SU-DHL-6 (cell line): ENCODE measurements around the gene SCGB3A1.

Experiments used
- EZH2phosphoT487 ChIP-seq: fragments of 200-600 bp; sonication (generic), shearing (Covaris generic); conservative IDR thresholded peaks from 2 replicates; pipeline ENCODE4 v1.6.1; 2018; ENCODE audit warnings: mild to moderate bottlenecking, antibody characterized with exemption, low read length, moderate library complexity, mixed read lengths
- TF ChIP-seq, protein P1 (sequence below): fragments of 200-600 bp; sonication (generic); IDR thresholded peaks from one replicate; pipeline ENCODE4 v1.5.1; 2017; ENCODE audit warnings: antibody characterized with exemption, mild to moderate bottlenecking, low read length, moderate library complexity; ENCODE audit not compliant: insufficient read depth, poor library complexity, severe bottlenecking

DNA sequence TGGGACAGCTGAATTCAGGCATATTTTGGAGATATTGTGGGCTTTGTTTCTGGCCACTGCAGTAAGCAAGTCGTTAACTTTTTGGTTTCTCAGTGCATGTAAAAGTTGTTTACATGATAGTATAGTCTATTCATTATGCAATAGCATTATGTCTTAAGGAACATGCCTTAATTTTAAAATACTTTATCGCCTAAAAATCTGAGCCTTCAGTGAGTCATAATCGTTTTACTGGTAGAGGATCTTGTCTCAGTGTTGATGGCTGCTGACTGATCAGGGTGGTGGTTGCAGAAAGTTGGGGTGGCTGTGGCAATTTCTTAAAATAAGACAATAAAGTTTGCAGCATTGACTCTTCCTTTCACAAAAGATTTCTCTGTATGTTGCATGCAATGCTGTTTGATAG, 5.1 kb downstream of the SCGB3A1 start:
- TF ChIP-seq, protein P1, sequence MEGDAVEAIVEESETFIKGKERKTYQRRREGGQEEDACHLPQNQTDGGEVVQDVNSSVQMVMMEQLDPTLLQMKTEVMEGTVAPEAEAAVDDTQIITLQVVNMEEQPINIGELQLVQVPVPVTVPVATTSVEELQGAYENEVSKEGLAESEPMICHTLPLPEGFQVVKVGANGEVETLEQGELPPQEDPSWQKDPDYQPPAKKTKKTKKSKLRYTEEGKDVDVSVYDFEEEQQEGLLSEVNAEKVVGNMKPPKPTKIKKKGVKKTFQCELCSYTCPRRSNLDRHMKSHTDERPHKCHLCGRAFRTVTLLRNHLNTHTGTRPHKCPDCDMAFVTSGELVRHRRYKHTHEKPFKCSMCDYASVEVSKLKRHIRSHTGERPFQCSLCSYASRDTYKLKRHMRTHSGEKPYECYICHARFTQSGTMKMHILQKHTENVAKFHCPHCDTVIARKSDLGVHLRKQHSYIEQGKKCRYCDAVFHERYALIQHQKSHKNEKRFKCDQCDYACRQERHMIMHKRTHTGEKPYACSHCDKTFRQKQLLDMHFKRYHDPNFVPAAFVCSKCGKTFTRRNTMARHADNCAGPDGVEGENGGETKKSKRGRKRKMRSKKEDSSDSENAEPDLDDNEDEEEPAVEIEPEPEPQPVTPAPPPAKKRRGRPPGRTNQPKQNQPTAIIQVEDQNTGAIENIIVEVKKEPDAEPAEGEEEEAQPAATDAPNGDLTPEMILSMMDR = no peak
- TF ChIP-seq EZH2phosphoT487 = no peak
